GM12872 (cell line): Measurements from ENCODE around the gene CHST11.

Experiments used
- CTCF ChIP-seq: IDR thresholded peaks from 3 replicates; pipeline ENCODE4 v1.5.1; 2011; ENCODE audit warnings: low read depth, mild to moderate bottlenecking, low read length, moderate library complexity; ENCODE audit not compliant: insufficient read depth

Gene CHST11

GRCh38 chr12:104456417-104456949 lies at the start of gene CHST11:
TSS of gene CHST11 (plus strand) at chr12:104456948.
- TF ChIP-seq CTCF = 0 out of 3 replicates have a peak, but pooled peaks have one; percentile 25

GRCh38 chr12:104407438-104407837 lies 49.3 kb upstream of the CHST11 start:
- no peak for TF ChIP-seq CTCF

GRCh38 chr12:104407922-104408321 lies 48.8 kb upstream of the CHST11 start:
- no peak for TF ChIP-seq CTCF

GRCh38 chr12:104410326-104410725 lies 46.4 kb upstream of the CHST11 start:
- no peak for TF ChIP-seq CTCF

- TF ChIP-seq CTCF = no peak
Measured at GRCh38 chr12:104410786-104411185, 46.0 kb upstream of the CHST11 start.

- no peak for TF ChIP-seq CTCF
Measured at GRCh38 chr12:104411826-104412641, 44.7 kb upstream of the CHST11 start.

GRCh38 chr12:104412681-104413080 lies 44.1 kb upstream of the CHST11 start:
- no peak for TF ChIP-seq CTCF
